ENCODE measurements around the gene RAMAC.
"Not testable (repeated sequence)": the region's sequence is repeated elsewhere in the genome, so short reads cannot be mapped to it uniquely, and the experiment has no call there.

Gene RAMAC

DNA sequence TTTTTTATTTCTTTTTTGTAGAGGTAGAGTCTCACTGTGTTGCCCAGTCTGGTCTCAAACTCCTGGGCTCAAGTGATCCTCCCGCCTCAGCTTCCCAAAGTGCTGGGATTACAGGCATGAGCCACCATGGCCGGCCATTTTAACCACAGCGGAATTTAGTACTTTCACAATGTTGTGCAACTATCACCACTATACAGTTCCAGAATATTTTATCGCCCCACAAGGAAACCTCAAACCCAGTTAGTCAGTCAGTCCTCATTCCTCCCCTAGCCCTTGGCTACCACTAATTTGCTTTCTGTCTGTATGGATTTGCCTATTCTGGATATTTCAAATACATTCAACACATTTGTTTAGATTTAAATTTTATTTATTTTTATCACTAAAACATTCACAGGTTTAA lies 17.9 kb upstream of the RAMAC start:
- no peak for DNase-seq (ENCODE audit: low read depth)

DNA sequence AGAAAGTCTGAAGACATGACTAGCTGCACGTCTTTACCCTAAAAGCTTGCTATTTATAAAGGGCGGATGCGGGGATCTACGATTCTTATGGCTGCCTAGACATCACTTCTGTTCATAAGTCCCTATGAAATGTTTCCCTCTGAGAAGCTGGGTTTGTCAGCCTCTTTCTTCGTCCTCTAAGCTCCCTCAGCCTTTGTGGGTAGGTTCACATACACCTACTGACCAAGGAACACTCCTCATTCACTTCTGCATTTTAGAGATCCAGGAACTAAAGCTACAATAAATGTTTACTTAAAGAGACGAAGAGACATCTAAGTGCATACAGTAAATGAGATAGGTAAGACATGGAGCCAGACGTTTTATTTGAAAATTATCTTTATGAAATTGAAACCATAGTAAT lies 16.7 kb upstream of the RAMAC start:
- DNase-seq (ENCODE audit: low read depth) = no peak

DNA sequence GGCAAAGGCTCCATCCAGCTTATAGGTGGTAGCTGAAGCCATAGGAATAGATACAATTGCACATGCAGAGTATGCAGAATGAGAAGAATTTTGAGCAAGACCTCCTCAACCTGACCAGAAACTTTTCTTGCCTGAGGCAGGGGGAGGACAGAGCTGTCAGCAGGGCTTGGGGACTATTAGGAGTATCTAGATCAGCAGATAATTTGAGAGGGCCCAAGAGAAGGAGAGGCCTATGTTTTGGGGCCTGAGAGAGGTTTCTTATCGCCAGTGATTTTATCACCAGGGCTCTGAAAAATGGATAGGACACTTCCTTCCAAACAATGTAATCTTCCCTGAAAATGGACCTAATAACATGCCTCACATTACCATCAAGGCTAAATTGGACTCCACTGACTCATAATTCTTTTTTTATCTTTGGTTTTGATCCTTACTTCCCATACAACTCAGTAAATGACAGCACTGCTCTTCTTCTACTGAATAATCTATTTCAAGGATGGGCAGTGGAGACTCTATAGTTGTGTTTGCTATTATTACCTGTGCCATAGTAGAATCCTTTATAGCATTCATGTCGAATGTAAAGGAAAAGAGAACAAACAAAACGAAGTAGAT lies 15.8 kb upstream of the RAMAC start:
- DNase-seq (ENCODE audit: low read depth) = no peak

DNA sequence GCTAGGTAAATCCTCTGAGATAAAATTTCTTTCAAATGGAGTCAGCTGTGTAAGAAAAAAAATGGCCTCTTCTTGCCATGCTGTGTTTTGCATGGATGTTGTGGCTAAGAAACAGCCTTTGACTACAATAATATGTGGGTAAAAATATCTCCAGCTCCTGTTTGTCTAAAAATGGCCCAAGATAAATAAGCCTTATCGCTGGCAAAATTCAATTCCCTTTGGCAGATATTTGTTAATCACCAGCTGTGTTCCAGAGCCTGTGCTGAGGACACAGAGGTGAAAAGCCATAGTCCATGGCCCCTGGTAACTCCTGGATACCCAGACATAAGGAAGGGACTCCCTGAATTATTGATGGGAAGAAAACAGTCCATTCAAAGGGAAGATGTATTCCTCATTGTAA lies 15.3 kb upstream of the RAMAC start:
- DNase-seq (ENCODE audit: low read depth) = no peak

DNA sequence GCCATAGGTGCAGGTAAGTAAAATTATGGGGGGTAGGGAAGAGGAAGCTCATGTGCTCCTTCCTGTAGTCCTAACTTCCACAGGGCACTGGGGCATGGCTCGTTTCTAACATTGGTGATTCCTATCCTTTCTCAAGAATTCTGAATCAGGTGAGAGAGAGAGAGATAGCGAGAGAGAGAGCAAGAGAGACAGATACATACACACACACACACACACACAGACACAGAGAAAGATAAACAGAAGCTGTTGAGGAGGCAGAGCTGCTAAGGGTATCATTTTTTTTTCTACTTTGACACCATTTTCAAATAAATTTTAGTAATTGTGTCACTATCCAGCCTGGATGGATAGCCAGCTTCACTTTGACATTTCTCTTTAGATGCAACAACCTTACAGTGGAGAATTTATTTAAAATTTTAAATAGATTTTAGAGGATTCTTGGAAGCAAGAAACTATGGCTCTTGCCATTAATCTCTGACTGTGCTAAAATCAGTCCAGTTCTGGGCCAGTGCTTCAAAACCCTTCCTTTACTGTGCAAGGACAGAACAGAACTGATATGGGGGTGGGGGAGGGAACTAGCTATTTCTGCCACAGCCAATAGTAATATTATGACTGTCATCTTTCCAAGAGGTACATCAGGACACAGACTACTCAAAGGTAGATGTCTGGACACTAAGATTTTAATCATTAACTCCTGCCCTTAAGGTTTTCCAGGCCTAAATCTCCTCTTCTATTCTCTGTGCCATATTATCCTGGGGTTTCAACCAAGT lies 14.6 kb upstream of the RAMAC start:
- no peak for DNase-seq (ENCODE audit: low read depth)

DNA sequence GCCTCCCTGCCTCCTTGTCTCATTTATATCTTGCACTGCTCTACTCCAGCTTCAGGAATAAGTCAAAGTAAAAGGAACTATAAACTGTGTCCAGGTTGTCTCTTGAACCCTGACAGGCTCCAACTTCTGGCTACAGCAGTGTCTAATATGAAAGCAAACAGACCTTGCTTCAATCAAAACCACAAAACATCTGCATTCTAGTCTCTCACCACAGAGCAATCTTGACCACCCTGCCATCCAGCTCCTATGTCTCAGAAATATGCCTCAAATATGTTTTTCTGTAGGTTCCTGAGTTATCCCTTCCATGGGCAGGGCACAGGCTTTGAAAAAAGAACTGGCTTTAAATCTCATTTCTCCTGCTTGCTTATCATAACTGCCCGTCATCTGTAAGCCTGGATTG lies 13.0 kb upstream of the RAMAC start:
- DNase-seq (ENCODE audit: low read depth) = no peak

DNA sequence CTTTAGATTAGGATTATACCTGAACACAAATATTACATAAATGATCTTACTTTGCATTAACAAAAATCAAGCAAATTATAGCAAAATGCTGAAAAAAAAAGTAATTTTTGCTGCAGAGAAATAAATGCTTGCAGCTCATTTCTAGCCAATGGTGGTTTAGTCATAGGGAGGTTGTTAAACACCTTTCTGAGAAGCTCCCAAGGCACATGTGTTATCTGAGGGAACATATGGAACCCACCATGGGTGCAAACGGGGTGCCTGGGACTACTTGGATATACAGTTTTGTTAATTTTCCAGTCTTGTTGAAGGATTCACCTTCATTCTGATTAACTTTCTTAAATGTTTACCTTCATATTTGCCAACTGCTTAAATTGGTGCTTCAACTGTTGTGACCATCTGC lies 8.9 kb upstream of the RAMAC start:
- DNase-seq (ENCODE audit: low read depth) = no peak

DNA sequence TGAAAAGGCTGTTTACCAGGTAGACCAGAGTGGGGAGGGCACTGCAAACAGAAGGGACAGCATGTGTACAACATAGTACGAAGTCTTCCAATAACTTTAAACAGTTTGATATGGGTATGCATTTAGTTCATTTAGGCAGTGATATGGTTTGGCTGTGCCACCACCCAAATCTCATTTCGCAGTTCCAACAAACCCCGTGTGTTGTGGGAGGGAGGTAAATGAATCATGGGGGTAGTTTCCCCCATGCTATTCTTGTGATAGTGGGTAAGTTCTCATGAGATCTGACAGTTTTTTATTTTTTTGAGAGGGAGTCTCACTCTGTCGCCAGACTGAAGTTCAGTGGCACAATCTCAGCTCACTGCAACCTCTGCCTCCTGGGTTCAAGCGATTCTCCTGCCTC lies 7.6 kb upstream of the RAMAC start:
- no peak for DNase-seq (ENCODE audit: low read depth)

DNA sequence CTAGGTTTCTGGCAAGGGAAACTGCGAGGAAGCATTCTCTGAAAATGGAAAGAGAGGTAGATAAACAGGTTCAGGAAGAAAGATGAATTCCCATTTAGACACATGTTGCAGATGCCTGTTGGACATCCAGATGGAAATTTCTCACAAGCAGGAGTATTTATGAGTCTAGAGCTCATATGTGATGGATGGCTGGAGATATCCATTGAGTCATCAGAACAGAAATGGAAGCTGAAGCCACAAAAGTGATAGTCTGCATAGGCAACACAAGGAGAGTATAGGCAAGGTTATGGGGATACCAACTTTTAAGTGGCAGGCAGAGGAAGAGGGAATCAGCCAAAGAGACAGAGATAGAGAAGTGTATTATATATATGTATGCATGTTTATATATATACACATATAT lies 6.3 kb upstream of the RAMAC start:
- no peak for DNase-seq (ENCODE audit: low read depth)

DNA sequence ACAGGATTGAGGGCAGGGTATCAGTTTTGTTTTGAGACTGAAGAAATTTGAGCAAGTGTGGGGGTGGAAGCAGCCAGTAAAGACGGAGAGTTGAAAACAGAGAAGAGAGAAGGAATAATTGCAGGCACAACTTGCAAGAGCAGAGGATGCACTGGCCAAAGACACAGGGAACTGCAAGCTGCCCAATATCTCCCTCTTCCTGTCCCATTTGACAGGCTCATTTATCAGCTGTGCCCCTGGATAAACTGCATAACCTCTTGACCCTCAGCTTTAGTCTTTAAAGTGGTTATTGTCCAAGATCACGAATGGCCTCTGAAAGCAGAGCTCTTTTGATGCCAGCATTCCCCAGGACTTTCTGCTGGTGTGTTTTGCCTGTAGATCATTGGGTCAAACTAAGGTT lies 5.0 kb upstream of the RAMAC start:
- DNase-seq (ENCODE audit: low read depth) = no peak

DNA sequence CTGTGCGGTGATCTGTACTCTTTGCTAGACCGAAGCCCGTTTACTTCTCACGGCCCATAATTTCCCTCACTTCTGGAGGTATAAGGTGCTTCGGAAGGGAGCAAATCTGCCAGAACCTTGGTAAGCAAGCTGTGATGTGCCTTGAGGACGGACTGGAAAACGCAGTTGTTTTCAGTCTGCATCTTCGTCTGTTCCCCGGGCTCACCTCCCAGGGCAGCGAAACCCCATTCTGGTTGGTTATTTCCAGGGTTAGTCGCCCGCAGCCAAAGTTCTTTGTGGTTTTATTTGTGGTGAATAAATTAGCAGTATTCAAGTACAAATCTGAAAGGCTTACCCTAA lies 401 bp downstream of the RAMAC start:
- DNase-seq (ENCODE audit: low read depth) = no peak

DNA sequence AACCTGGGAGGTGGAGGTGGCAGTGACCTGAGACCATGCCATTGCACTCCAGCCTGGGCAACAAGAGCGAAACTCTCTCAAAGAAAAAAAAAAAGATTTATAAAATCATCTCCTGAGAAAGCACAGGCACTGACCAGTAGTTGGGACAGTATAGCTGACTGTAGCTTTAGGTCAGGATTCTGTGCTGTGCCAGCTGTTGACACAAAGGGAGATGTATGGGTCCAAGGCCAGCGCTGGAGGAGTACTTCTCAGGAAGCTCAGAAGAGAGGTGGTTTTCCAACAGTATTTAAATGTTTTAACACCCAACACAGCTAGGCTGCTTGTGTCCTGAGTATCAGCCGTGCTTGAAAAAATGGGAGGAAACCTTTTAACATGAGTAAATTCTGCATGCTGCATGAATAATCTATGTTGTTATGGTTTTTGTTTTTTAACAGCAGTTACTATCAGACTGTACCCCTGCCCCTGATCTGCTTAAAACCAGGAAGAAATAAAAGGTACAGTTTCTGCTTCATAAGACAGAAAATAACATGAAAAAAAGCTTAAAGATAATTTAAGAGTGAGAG lies 6.5 kb downstream of the RAMAC start:
- no peak for DNase-seq (ENCODE audit: low read depth)

DNA sequence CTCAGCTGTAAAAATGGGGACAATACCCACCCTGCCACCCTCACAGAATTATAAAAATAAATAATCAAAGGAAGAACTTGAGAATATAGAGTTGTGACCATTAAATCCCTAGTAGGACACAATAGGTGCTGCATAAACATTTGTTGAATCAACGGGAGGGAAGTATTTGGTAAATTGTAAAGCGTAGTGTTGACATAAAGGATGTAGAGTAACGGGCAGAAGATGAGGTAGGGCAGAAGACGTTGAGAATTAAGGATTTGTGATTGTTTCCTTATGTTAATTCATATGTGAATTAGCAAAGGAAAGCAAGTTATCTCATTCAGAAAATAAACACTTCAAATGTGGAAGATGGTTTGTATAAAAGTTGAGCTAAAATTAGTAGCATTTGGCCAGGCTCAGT lies 7.1 kb downstream of the RAMAC start:
- no peak for DNase-seq (ENCODE audit: low read depth)

DNA sequence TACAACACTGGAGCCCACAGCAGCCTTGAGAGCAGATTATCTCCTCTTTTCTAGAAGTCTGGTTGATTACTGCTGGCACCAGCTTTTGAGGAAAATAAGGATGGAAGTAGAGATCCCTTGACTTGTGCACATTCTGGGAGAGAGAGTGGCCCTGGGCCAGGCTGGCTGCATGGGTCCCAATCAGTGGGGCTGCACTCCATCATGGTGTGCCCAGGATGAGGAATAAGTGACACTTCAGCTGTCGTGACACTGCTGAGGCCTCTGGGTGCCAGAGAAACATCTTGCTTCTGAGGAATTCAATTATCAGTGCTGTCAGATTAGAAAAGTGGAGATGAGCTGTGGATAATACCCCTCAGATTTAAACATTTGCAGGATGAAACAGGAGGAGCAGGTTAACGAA lies 9.1 kb downstream of the RAMAC start:
- no peak for DNase-seq (ENCODE audit: low read depth)

DNA sequence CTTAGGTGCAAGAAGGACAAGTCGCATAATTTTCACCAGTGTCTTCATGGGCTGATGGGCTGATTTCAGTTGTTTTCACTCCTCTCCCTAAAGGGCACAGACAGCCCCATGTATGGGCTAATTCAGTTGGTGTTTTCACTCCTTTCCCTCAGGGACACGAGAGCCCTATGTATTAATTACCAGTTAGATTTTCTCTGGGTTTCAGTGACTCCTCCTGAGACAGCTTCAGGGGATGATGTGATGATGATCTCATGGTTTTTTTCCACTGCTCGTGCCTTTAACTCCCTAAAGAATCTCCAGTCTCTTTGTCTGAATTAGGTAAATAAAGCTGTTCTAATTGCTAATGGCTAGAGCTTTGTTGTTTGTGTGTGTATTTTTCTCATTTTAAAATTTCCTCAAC lies 9.9 kb downstream of the RAMAC start:
- no peak for DNase-seq (ENCODE audit: low read depth)

DNA sequence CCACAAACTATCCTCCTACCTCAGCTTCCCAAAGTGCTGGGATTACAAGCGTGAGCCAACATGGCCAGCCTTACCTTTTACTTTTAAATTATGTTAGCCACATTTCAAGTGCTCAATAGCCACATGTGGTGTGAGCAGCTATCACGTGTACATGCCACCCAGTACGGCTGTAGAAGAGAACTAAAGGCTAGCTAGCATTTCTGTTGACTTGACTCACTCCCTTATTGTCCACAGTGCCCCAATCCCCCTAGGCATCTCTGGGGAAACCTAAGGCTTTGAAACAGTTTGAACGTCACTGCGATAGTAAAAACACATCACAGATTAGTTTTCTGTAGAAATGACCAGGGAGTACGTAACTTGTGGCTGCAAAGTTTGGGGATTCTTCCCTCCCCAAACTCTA lies 13.4 kb downstream of the RAMAC start:
- DNase-seq (ENCODE audit: low read depth) = no peak

DNA sequence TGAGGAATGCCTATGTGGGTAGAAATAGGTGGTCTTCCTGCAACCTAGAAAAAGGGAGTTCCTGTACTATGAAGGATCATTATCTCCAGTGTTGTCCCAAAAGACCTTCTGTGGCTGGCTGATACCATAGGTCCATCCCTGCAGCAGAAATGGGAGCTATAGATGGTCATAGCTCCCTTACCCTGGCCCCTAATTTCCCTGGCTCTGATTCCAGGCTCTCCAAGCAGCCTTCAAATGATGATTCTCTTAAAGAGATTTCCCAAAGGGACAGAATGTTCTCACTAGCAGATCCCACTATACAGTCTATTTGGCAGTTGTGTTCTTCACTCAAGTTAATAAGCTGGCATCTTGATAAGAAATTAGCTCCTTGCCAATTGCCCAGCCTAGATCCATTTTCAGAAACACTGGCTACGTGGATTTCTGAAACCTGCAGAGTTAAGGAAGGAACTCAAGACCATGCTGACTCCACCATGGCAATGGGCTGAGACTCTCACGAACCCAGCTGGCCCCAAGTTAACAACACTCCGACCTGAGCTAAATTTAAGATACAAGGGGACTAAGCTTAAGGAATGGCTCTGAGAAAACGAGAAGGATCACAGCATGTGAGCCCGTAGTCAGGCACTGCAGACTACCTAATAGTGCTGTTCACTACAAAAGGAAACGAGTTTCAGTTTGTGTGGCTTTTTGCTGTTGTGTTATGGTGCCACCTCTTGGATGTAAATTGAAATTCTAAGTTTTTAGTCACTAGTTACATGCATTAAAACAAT lies 14.1 kb downstream of the RAMAC start:
- no peak for DNase-seq (ENCODE audit: low read depth)

DNA sequence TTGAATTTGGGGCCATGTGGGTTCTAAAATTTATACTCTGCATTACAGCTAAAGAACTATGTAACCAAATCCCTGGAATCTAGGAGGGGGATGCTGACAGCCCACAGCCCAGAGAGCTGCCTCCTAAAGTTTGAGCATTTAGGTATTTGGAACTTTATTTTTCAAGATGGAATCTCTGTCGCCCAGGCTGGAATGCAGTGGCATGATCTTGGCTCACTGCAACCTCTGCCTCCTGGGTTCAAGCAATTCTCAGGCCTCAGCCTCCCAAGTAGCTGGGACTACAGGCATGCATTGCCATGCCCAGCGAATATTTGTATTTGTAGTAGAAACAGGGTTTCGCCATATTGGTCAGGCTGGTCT lies 14.6 kb downstream of the RAMAC start:
- DNase-seq (ENCODE audit: low read depth) = not testable (repeated sequence)

DNA sequence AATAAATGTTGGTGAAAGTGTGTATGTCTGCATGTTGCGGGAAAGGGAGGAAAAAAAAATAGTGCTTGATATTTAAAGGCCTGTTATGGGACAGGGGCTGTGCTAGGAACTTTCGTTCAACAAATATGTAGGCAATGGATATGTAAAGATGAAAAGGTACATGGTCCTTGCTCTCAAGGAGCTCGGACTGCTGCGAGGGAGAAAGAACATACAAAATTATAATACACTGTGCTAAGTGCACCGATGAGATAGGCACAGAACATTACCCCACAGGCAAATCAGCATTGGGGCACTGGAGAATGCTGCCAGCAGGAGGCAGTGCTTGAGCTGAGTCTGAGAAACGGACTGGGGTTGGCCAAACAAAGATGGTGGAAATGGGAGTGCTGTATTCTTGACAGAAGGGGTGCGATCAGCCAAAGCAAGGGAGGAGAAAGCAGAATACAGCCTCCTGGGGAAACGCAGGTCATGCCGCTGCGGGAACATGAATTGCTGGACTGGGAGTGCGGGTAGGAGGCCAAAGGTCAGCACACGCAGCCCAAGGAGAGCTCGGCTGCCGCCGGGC lies 24.8 kb downstream of the RAMAC start:
- no peak for DNase-seq (ENCODE audit: low read depth)

DNA sequence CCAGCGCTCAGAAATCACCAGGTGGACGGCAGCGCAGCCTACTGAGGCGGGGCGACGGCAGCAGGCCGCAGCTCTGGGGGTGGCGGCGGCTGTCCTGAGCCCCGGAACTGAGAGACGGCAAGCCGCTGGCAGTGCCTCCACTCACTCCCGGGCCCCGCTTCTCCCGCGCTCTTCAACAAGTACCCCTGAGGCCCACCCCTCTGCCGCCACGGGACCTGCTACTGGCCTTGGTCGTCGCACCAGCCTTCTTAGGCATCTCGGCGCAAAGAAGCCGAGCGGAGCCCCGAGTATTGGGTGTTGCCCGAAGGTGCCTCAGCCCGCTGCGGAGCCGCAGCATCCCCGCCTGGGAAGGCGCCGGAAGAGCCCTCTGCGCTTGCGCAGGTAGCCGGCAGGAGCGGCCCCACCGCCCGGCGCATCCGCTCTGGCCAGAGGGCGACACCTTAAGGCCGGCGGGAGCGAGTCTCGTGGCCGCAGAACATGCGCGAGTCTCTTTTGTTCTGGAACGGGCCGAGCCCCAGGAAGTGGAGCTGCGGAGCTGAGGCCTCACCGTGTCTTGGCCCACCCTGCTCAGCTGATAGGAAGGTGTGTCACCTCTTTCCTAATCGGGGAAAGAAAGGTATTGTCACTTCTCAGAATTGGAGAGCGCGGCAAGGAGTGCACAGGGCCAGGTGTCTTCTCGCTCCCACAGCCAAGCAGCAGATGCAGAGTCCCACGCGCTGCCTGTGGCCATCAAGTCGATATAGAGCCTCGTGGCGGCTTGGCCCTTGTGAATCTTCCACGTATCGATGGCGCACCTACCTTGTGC lies 25.5 kb downstream of the RAMAC start, which contains the start of gene C15orf40:
Gene C15orf40, minus strand, starts transcription at position 369 of the 805 bp plus-strand sequence. Its CDS starts 32 bp downstream, at position 337.
- DNase-seq (ENCODE audit: low read depth) = peak; percentile 65

DNA sequence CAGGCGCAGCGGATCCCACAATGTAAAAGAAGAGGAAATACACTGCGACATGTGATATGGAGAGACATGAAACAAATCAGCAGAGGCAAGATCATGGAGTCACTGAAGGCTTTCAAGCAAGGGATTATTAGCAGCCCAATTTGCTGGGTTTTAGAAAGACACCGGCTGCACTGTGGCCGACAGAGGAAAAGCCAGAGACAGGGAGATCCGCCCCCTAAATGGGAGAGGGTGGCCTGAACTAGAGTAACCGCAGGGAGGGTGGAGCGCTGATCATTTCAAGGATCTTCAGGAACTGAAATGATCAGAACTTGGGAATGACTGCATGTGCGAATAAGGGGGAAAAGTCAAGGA lies 26.0 kb downstream of the RAMAC start:
- no peak for DNase-seq (ENCODE audit: low read depth)

DNA sequence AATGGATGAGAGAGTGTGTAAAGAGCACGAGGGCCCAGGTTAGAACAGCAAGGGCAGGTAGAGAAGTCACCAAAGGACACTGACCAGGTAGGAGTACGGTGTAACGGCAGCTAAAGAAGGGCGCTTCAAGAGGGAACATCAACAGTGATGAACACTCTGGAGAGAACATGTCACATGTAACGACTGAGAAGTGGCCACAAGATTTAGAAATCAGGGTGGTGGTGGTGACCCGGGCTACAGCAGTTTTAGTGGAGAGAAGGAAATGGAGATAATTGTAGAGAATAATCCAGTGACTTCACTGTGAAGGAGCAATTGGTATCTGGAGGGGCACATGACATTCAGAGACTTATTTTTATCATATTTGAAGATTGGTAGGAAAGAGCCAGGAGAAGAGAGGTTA lies 26.6 kb downstream of the RAMAC start:
- DNase-seq (ENCODE audit: low read depth) = no peak

Measured in HS-5 (cell line).